ENCODE data around the gene TAF1D.

Gene TAF1D

DNA sequence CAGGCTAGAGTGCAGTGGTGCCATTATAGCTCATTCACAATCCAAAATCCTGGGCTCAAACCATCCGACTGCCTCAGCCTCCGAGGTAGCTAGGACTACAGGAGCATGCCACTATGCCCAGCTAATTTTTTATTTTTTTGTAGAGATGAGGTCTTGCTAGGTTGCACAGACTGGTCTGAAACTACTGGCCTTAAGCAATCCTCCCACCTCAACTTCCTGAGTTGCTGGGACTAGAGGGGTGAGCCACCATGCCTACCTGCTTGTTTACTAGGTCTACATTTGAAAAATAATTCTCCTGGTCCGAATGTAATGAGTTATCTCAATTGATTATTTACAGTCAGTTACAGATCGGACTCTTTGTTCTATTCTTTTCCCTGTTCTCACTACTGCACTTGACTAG is 22.0 kb downstream of the TAF1D start:
- no peak for DNase-seq

DNA sequence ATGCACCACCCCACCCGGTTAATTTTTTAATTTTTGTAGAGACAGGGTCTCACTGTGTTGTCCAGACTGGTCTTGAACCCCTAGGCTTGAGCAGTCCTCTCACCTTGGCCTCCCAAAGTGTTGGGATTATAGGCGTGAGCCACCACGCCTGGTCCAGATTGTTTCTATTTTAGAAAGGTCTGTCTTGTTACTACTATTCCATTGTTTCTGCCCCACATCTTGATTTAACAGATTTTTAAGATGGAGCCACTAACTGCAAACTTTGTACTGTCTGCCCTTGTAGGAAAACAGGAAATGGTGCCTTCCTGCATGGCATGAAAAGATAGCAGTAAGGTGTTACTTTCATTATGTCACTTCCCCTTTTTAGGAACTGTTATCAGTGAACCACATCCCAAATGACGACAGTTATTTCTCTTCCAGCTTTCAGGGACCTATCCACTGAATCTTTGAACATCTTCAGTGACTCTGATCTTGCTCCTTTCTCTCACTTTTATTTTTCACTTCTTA is 23.2 kb downstream of the TAF1D start:
- DNase-seq, result no peak

DNA sequence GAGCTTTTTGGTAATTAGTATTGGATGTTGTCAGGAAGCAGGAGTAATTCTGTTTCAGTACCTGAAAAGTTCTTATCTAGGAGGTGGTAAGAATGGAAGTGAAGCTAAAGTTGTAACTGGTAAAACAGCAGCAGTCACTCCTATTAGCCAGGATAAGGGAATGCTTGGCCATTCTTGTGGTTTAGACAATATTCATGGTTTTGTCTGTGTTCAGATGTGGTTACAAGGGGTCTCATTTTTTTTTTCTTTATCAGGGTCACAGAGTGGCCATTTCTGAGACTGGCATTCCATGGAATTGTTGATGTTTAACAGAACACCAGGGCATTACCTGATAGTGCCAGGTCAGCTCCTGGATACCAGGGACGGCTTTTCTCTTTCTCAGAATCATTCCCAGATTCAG is 23.8 kb downstream of the TAF1D start:
- no peak for DNase-seq

DNA sequence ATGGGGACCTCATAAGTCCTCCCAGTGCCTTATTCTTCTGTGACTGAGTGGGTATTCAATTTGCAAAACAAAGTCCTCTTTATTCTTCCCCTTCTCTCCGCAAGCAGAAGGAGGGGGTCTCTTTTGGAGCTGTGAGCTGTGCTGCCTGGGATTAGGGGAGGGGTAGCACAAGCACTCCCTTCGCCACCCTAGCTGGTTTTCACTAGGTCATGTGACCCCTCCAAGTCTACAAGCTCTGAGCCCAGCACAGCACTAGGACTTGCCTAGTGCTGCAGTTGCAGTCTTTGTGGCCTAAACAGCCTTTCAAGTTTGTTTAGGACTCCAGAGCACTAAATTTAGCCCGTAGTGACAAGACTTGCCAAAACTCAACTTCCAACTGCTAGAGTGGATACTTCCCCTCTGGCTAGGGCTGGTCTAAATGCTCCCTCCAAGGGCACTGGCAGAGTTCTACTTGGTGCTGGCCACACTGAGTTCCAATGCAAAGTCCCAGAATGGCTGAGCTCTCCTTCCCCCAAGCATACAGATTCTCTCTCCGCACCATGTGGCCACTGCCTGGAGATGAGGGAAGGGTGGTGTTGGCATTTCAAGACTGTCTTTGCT is 25.4 kb downstream of the TAF1D start:
- no peak for DNase-seq

DNA sequence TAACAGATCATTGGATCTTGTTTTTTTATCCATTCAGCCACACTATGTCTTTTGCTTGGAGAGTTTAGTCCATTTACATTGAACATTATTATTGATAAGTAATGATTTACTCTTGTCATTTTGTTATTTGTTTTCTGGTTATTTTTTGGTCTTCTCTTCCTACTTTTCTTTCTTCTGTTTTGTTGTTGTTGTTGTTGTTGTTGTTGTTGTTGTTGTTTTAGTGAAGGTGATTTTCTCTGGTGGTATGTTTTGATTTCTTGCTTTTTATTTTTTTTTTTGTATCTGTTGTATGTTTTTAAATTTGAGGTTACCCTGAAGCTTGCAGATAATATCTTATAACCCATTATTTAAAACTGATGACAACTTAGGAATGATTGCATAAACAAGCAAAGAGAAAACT is 28.6 kb downstream of the TAF1D start:
- no peak for DNase-seq

DNA sequence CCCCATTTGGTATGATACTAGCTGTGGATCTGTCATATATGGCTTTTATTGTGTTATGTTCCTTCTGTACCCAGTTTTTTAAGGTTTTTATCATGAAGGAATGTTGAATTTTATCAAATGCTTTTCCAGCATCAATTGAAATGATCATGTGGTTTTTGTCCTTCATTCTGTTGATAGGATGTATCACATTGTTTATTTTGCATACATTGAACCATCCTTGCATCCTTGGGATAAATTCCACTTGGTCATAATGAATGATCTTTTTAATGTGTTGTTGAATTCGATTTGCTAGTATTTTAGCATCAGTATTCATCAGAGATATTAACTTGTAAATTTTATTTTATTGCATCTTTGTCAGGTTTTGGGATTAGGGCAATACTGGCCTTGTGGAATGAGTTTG is 31.1 kb downstream of the TAF1D start:
- DNase-seq, result no peak

DNA sequence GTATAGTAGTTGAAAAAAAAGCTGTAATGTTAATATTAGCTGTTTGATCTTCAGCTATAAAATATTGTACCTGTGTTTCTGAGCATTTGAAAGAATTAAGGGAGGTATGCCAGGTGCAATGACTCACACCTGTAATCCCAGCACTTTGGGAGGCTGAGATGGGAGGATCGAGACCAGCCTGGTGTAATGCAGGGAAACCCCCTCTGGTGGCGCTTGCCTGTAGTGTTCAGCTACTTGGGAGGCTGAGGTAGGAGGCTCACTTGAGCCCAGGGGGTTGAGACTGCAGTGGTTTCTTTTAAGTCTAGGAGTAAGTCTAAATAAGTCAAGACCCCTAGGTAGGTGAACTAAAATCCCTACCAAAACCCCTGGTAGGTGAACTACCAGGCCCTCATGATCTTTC is 37.1 kb downstream of the TAF1D start:
- no peak for DNase-seq

DNA sequence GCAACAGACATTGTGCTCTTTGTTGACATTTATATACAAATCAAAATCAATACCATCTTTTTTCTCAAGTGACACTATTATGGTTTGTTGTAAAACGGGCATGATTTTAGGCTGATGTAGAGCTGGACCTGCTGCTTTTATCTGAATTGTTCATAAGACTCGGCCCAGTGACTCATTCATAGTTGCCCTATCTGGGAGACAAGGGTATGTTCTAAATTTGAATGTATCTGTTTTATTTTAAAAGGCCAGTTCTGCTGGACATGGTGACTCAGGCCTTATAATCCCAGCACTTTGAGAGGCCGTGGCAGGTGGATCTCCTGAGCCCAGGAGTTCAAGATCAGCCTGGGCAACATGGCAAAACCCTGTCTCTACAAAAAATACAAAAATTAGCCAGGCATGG is 40.5 kb downstream of the TAF1D start:
- no peak for DNase-seq

DNA sequence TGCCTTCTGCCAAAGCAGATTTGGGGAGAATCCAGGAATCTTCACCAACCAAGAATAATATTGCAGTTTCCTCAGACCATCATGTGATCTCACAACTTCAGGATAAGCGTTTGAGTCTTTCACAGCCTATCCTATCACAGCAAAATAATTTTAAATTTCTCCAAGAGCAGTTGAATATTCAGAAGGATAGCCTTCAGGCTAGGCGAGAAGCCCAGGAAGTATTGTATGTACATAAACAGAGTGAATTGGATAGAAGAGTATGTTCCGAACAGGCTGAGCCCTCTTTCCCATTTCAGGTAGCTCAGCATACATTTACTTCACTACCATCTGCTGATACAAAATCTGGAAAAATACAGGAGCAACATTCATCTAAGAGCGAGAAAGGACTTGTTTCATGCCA is 43.7 kb downstream of the TAF1D start:
- DNase-seq, result no peak

DNA sequence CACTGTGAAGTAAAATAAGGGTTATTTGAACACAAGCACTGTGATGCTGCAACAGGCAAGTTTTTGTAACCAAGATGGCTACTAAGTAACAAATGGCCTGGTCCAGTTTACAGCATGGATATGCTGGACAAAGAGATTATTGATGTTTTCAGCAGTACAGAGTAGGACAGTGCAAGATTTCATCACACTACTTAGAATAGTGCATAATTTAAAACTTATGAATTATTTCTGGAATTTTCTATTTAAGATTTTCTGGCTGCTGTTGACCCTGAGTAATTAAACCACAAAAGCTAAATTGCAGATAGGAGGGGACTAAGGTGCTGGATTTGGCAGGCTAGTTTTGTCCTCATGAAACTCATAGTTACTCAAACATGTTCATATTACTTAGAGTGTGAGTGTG is 46.7 kb downstream of the TAF1D start:
- DNase-seq, result no peak

DNA sequence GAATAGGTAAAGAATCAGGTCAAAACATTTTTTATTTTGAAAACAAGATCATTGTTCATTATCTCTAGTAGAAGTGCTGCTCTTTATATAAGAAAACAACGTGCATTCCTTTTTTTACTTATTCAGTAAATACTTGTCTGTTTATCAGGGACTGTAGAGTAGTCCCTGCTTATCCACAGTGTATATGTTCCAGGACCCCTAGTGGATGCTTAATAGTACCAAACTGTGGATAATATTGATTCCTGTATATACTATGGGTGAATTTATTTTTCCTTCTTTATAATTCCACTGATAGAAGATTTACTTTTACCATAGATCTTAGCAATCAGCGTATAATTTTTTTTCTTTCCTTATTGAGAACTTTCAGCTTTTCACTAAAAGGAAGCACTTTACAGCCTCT is 47.2 kb downstream of the TAF1D start:
- no peak for DNase-seq

DNA sequence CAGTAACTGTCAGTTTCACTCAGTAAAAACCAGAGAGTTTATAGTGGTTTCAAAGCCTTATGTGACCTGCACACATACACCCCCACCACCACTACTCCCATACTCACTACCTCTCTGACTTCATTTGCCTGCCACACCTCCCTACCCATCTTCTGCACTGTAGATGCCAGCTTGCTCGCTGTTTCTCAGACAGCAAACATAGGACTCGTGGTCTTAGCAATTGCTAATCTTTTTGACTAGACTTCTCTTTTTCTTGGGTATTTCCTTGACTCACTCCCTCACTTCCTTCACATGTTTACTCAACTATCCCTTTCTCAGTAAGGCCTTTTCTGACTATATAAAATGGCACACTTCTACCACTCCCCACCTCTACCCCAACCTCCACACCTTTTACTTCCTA is 52.1 kb downstream of the TAF1D start:
- no peak for DNase-seq

DNA sequence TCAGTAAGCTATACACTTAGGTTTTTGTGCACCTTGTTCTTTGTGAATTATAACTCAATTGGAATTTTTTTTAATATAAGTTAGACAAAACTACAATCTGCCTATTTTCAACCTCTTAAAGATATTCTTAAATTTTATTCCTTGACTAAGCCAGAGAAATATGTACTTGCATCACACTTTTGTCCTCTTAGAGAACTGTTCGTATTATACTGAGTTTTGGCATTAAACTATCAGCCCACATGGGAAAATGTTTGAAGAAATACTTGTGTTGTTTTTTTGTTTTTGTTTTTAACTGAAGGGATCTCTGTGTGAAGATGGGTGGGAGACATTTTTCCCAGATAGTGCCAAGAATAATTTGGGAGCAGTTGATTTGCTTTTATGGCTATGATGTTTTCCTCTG is 54.5 kb downstream of the TAF1D start:
- no peak for DNase-seq

DNA sequence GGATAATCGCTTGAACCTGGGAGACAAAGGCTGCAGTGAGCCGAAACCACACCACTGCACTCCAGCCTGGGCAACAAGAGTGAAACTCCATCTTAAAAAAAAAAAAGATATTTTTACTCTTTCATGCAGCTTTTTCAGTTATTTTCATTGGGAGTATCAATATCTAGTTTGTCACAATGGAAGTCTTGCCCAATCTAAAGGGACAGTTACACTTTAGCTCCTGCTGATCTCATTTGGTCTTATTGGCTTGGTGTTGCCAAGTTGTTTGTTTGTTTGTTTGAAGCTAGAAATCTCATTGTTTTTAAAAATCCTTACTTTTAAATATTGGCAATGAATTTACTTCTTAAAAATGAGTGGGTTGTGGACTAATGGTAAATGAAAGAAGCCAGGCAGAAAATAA is 55.1 kb downstream of the TAF1D start:
- no peak for DNase-seq
